ENCODE measurements around the gene MBP.

MBP gene

GRCh38 chr18:76979111-76979751 lies 153.4 kb downstream of the MBP start:
- TF ChIP-seq ELF4 (IDR thresholded peaks at IDR 0.05): no peak
- no peak for TF ChIP-seq FOXM1 (IDR thresholded peaks at IDR 0.05; ENCODE audit: borderline replicate concordance)
- no peak for TF ChIP-seq CTBP1 (IDR thresholded peaks at IDR 0.05; ENCODE audit: borderline replicate concordance)
- TF ChIP-seq FOXA1 (IDR thresholded peaks at IDR 0.05): no peak
- ChIA-PET CTCF (no interaction called here), POLR2A (no interaction called here)
- no peak for DNase-seq (ENCODE audit: extremely low spot score)

DNA sequence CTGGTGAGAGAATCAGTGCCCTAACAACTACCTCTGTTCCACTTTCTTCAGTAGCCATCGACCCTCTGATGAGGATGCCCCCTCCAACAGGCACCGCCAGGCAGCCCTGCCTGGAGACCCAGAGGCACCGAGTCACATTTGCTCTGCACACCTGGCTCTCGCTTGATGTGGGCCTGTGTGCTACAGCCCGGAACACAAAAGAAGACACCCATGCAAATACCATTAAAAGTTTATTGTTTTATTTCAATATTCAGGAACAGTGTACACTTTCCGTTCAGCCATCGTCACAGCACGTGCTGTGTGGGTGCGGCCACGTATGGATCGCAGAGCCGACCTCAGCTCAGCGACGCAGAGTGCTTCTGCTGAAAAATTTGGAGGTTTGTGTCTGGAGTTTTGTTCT lies 154.0 kb downstream of the MBP start:
- ChIA-PET POLR2A (no interaction called here), CTCF (no interaction called here)
- no peak for DNase-seq (ENCODE audit: extremely low spot score)
- TF ChIP-seq BHLHE40 (IDR thresholded peaks at IDR 0.05; ENCODE audit: borderline replicate concordance) (no peak), HDGF (IDR thresholded peaks at IDR 0.05; ENCODE audit: borderline replicate concordance) (no peak), ARNT (IDR thresholded peaks at IDR 0.05) (no peak), SP1 (IDR thresholded peaks at IDR 0.05) (no peak), L3MBTL2 (conservative IDR thresholded peaks at IDR 0.05) (no peak), SUZ12 (IDR thresholded peaks at IDR 0.05) (no peak), FOXM1 (IDR thresholded peaks at IDR 0.05; ENCODE audit: borderline replicate concordance) (no peak), ZNF384 (IDR thresholded peaks at IDR 0.05) (no peak), NFRKB (IDR thresholded peaks at IDR 0.05) (no peak), ELF4 (IDR thresholded peaks at IDR 0.05) (no peak), LEF1 (IDR thresholded peaks at IDR 0.05; ENCODE audit: borderline replicate concordance) (no peak), FOXK2 (IDR thresholded peaks at IDR 0.05) (no peak), TARDBP (IDR thresholded peaks at IDR 0.05) (no peak), CTBP1 (IDR thresholded peaks at IDR 0.05; ENCODE audit: borderline replicate concordance) (no peak), PKNOX1 (IDR thresholded peaks at IDR 0.05) (no peak)

GRCh38 chr18:76977684-76978232 lies 154.8 kb downstream of the MBP start:
- DNase-seq (ENCODE audit: extremely low spot score): no peak
- ChIA-PET POLR2A (no interaction called here), CTCF (no interaction called here)
- TF ChIP-seq ELF4 (IDR thresholded peaks at IDR 0.05): no peak
- TF ChIP-seq TARDBP (IDR thresholded peaks at IDR 0.05): no peak
- no peak for TF ChIP-seq PKNOX1 (IDR thresholded peaks at IDR 0.05)
- TF ChIP-seq BHLHE40 (IDR thresholded peaks at IDR 0.05; ENCODE audit: borderline replicate concordance): no peak
- no peak for TF ChIP-seq L3MBTL2 (conservative IDR thresholded peaks at IDR 0.05)
- no peak for TF ChIP-seq NFRKB (IDR thresholded peaks at IDR 0.05)
- no peak for TF ChIP-seq FOXM1 (IDR thresholded peaks at IDR 0.05; ENCODE audit: borderline replicate concordance)
- TF ChIP-seq ZNF384 (IDR thresholded peaks at IDR 0.05): no peak
- TF ChIP-seq FOXK2 (IDR thresholded peaks at IDR 0.05): no peak
- no peak for TF ChIP-seq HDGF (IDR thresholded peaks at IDR 0.05; ENCODE audit: borderline replicate concordance)
- no peak for TF ChIP-seq SP1 (IDR thresholded peaks at IDR 0.05)
- no peak for TF ChIP-seq LEF1 (IDR thresholded peaks at IDR 0.05; ENCODE audit: borderline replicate concordance)

- TF ChIP-seq ZNF384 (IDR thresholded peaks at IDR 0.05): no peak
- TF ChIP-seq BHLHE40 (IDR thresholded peaks at IDR 0.05; ENCODE audit: borderline replicate concordance): no peak
- no peak for TF ChIP-seq FOXM1 (IDR thresholded peaks at IDR 0.05; ENCODE audit: borderline replicate concordance)
- no peak for TF ChIP-seq CTBP1 (IDR thresholded peaks at IDR 0.05; ENCODE audit: borderline replicate concordance)
- TF ChIP-seq ELF4 (IDR thresholded peaks at IDR 0.05): no peak
- TF ChIP-seq SUZ12 (IDR thresholded peaks at IDR 0.05): no peak
- no peak for TF ChIP-seq FOXK2 (IDR thresholded peaks at IDR 0.05)
- TF ChIP-seq LEF1 (IDR thresholded peaks at IDR 0.05; ENCODE audit: borderline replicate concordance): no peak
- TF ChIP-seq ARNT (IDR thresholded peaks at IDR 0.05): no peak
- TF ChIP-seq TARDBP (IDR thresholded peaks at IDR 0.05): no peak
- TF ChIP-seq HDGF (IDR thresholded peaks at IDR 0.05; ENCODE audit: borderline replicate concordance): no peak
- no peak for TF ChIP-seq L3MBTL2 (conservative IDR thresholded peaks at IDR 0.05)
- no peak for TF ChIP-seq SP1 (IDR thresholded peaks at IDR 0.05)
- no peak for TF ChIP-seq FOXA1 (IDR thresholded peaks at IDR 0.05)
- no peak for TF ChIP-seq PKNOX1 (IDR thresholded peaks at IDR 0.05)
- no peak for TF ChIP-seq NFRKB (IDR thresholded peaks at IDR 0.05)
- ChIA-PET POLR2A (no interaction called here), CTCF (interaction anchor here (0.6 kb wide), 2 partner anchors 9 to 234 kb away, joined by 3 read pairs; no protein-coding TSS in a partner anchor)
- no peak for DNase-seq (ENCODE audit: extremely low spot score)
Observed at GRCh38 chr18:76977108-76977621, 155.4 kb downstream of the MBP start.

GRCh38 chr18:76975577-76976110 lies 156.9 kb downstream of the MBP start:
- CTCF ChIA-PET: interaction anchor here (0.7 kb wide), 1 partner anchor 10 kb away, joined by 3 read pairs; no protein-coding TSS in a partner anchor
- TF ChIP-seq SUZ12 (IDR thresholded peaks at IDR 0.05) (no peak), NFRKB (IDR thresholded peaks at IDR 0.05) (no peak), ZNF384 (IDR thresholded peaks at IDR 0.05) (no peak), PKNOX1 (IDR thresholded peaks at IDR 0.05) (no peak), FOXA1 (IDR thresholded peaks at IDR 0.05) (no peak), CTBP1 (IDR thresholded peaks at IDR 0.05; ENCODE audit: borderline replicate concordance) (no peak), FOXM1 (IDR thresholded peaks at IDR 0.05; ENCODE audit: borderline replicate concordance) (no peak), FOXK2 (IDR thresholded peaks at IDR 0.05) (no peak)
- DNase-seq (ENCODE audit: extremely low spot score): no peak
- POLR2A ChIA-PET: no interaction called here
